Measurements from ENCODE around the gene SNX19. TPM values are rescaled to one million over a fixed set of nuclear protein-coding genes. Genes with fewer than 3 reads are reported as not detected.

The SNX19 gene
- total and polyA plus RNA-seq, 8 donors = 11.7 to 37.2 (median 22.4) TPM

DNA sequence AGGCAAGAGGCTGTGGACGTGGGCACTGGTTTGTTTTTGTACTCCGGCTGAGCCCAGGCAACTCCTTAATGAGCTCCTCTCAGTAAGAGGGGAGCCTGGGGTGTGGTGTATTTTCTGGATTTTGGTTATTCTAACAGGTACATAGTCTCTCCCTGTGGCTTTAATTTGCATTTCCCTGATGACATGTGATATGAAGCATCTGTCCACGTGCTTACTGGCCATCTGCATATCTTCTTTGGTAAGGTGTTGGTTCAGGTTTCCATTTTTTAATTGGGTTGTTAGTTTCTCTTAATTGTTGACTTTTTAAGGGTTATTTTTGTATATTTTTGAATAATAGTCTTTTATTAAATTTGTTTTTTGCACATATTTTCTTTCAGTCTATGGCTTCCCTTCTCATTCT is 30.8 kb upstream of the SNX19 start:
- H3K36me3 ChIP-seq = no peaks in the 10 kb centered on the region
- no peak for ATAC-seq
- intact Hi-C loops (cut with DNase I) = no loop called here

DNA sequence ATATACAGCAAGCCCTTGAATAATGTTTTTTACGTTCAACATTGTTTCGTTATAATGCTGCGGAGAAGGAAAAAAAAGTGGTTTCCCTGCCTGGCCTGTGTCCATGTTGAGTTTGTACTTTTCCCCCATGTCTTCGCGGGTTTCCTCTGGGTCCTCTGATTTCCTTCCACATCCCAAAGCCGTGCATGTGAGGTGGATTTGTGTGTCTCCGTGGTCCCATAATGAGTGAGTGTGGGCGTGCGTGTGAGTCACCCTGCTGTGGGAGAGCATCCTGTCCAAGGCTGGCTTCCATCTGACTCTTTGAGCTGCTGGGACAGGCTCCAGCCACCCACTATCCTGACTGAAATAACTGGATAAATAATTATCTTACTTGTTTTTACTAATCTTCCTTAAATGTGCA is 29.6 kb upstream of the SNX19 start:
- FAIRE-seq (no peak), DNase-seq (peak in 4 of 6 donors; percentile 3 to 26 (median 18)), ATAC-seq (peak in 2 of 4 donors; percentile 54 to 65)
- TF ChIP-seq, protein P1, sequence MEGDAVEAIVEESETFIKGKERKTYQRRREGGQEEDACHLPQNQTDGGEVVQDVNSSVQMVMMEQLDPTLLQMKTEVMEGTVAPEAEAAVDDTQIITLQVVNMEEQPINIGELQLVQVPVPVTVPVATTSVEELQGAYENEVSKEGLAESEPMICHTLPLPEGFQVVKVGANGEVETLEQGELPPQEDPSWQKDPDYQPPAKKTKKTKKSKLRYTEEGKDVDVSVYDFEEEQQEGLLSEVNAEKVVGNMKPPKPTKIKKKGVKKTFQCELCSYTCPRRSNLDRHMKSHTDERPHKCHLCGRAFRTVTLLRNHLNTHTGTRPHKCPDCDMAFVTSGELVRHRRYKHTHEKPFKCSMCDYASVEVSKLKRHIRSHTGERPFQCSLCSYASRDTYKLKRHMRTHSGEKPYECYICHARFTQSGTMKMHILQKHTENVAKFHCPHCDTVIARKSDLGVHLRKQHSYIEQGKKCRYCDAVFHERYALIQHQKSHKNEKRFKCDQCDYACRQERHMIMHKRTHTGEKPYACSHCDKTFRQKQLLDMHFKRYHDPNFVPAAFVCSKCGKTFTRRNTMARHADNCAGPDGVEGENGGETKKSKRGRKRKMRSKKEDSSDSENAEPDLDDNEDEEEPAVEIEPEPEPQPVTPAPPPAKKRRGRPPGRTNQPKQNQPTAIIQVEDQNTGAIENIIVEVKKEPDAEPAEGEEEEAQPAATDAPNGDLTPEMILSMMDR (IDR thresholded peaks at IDR 0.05) = no peak
- Histone ChIP-seq H3K27ac (no peak overlapping the region), H3K36me3 (no peaks in the 10 kb centered on the region), H3K9me3 (no peaks in the 10 kb centered on the region), H3K4me3 (no peak overlapping the region), H3K27me3 (no peaks in the 10 kb centered on the region), H3K4me1 (no peaks in the 10 kb centered on the region)
- intact Hi-C loops (cut with DNase I) = no loop called here
- WGBS, 2 donors = 69 to 72% methylated on average over 9 of the region's 9 CpGs

More for the DNA sequence above, 30.8 kb upstream of the SNX19 start:
- no peak overlapping the region for H3K4me3 ChIP-seq
- no peak for FAIRE-seq
- 50 to 70% methylated on average over 3 of the region's 3 CpGs for WGBS, 2 donors
- no peaks in the 10 kb centered on the region for H3K27me3 ChIP-seq
- DNase-seq = no peak
- no peak overlapping the region for H3K27ac ChIP-seq
- TF ChIP-seq, protein P1 (IDR thresholded peaks at IDR 0.05) = no peak
- no peaks in the 10 kb centered on the region for H3K4me1 ChIP-seq
- no peaks in the 10 kb centered on the region for H3K9me3 ChIP-seq

DNA sequence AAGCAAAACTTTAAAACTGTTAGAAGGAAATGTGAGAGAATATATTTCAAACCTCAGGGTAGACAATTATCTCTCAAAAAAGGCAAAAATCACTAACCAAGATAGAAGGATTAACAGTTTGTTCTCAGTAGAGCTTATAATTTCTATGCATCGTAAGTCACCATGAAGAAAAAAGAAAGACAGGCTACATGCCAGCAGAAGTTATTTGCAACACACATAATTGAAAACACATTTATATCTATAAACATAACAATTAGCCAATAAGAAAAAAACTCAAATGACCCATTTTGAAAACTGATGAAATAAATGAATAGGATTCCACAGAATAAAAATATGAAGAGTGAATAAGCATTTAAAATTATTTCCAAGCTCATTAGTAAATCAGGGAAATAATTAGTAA is 24.4 kb upstream of the SNX19 start:
- intact Hi-C loops (cut with DNase I) = no loop called here

DNA sequence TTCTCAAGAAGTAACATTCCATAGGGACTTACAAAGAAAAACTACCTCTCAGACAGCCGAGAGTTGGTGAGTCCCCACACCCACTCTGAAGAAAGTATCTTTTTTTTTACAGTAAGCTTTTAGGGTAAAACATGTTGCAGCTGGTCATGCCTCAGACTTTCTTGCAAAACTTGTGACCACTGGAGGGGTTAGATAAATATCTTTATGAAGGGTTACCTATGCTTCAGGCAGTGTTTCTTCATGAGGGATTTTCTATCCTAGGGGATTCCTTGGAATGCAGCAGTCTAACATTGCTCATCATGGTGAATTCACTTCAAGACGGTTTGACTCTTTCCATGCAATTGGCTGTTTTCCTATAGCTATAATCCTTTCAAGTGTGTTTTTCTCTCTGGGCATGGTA is 20.8 kb upstream of the SNX19 start:
- FAIRE-seq (no peak), ATAC-seq (no peak), DNase-seq (no peak)
- Histone ChIP-seq H3K36me3 (no peaks in the 10 kb centered on the region), H3K27me3 (no peaks in the 10 kb centered on the region), H3K4me3 (no peak overlapping the region), H3K4me1 (no peaks in the 10 kb centered on the region), H3K27ac (no peak overlapping the region), H3K9me3 (no peaks in the 10 kb centered on the region)
- TF ChIP-seq, protein P1 (IDR thresholded peaks at IDR 0.05) = no peak
- intact Hi-C loops (cut with DNase I) = no loop called here
- 35 to 65% methylated on average over 2 of the region's 2 CpGs for WGBS, 2 donors

More for the DNA sequence above, 24.4 kb upstream of the SNX19 start:
- H3K4me3 ChIP-seq = no peak overlapping the region
- 50 to 66% methylated on average over 1 of the region's 1 CpG for WGBS, 2 donors
- TF ChIP-seq, protein P1 (IDR thresholded peaks at IDR 0.05) = no peak
- no peak overlapping the region for H3K27ac ChIP-seq
- ATAC-seq = no peak
- no peak for FAIRE-seq
- no peaks in the 10 kb centered on the region for H3K4me1 ChIP-seq
- no peaks in the 10 kb centered on the region for H3K9me3 ChIP-seq
- no peak for DNase-seq
- no peaks in the 10 kb centered on the region for H3K36me3 ChIP-seq
- no peaks in the 10 kb centered on the region for H3K27me3 ChIP-seq

DNA sequence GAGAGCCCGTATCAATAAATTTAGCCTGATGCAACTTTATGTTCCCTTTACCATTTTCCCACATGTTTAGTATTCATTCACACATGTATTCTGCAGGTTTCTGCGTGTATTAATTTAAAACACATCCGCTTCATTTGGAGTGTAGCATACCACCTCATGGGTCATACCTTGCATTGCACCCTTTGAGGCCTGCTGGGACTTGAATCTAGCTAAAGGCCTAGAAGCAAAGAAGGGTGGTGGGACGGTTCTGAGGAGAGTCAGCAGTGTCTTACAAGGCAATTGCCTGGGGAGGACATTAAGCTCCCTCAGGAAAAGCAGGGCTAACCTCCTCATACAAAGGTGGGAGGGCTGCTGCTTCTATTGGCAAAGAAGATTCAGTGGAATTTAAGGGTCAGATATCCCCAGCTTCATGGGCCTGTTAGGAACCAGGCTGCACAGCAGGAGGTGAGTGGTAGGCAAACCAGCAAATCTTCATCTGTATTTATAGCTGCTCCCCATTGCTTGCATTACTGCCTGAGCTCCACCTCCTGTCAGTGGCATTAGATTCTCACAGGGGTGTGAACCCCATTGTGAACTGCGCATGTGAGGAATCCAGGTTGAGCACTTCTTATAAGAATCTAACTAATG is 15.9 kb upstream of the SNX19 start:
- Histone ChIP-seq H3K9me3 (no peaks in the 10 kb centered on the region), H3K4me1 (no peaks in the 10 kb centered on the region), H3K27me3 (no peaks in the 10 kb centered on the region), H3K36me3 (no peaks in the 10 kb centered on the region), H3K4me3 (no peak overlapping the region), H3K27ac (no peak overlapping the region)
- intact Hi-C loops (cut with DNase I) = no loop called here
- 81 to 84% methylated on average over 5 of the region's 5 CpGs for WGBS, 2 donors
- no peak for ATAC-seq
- no peak for FAIRE-seq
- no peak for DNase-seq
- TF ChIP-seq, protein P1 (IDR thresholded peaks at IDR 0.05) = no peak

Measured in pancreas (tissue), 10 donors.